K562 (cell line): Measurements from ENCODE around the gene WDHD1. TPM values are rescaled to one million over a fixed set of nuclear protein-coding genes. Genes with fewer than 3 reads are reported as not detected.

Source experiments
- ATAC-seq: fragments of 200-7000 bp; cut with Tn5 transposase; 3 replicates; pipeline ENCODE4 v1.9.1; 2020; ENCODE audit warnings: moderate library complexity
- BruUV-seq: library from RNA; stranded (reverse); fragments of 400-500 nt; replicated peaks from 2 replicates; lab custom pipeline; 2021; lab: Mats Ljungman, UMichigan
- CTCF ChIA-PET: fragments of 300-600 bp; formaldehyde crosslinking; extraction: SDS; loops from one replicate; lab custom pipeline; 2021; ENCODE audit warnings: low intra/inter-chr PET ratio; lab: Yijun Ruan, JAX
- POLR2A ChIA-PET: fragments of 300-600, 350-650 bp; sonication (Branson Sonifier 250); formaldehyde crosslinking; extraction: SDS; loops from one replicate; lab custom pipeline; 2021; ENCODE audit warnings: antibody characterized with exemption, inconsistent platforms; lab: Yijun Ruan, JAX
- DNase-seq, 4 experiments: peaks; one replicate each; pipeline versions ENCODE4 v3.0.0 to v3.0.0-alpha.2; 2011 to 2018; ENCODE audit warnings: low spot score in 3 of 4, mixed read lengths in 3 of 4; ENCODE audit errors: extremely low read depth in 1 of 4
- FAIRE-seq: peaks from 2 replicates; lab custom pipeline; 2011; peaks lifted over from hg19 to GRCh38; lab: Jason Lieb, UNC
- H2AFZ ChIP-seq: 2 replicates; pipeline ENCODE4 v1.6.0; 2011; ENCODE audit warnings: low read depth, low read length, control low read depth, inconsistent platforms
- H3K27ac ChIP-seq: fragments of 200-600 bp; 3 replicates; pipeline ENCODE4 v1.8.0; 2011; ENCODE audit warnings: low read depth, mild to moderate bottlenecking, control low read depth, inconsistent platforms, low read length, moderate library complexity, mixed read lengths; ENCODE audit errors: extremely low read depth
- H3K27me3 ChIP-seq, 2 experiments: fragments of 300-600 bp in 1 of 2; 2 replicates in 1 of 2; 3 replicates in 1 of 2; pipeline versions ENCODE4 v1.6.0 to v1.8.0; 2011; ENCODE audit warnings: inconsistent platforms in 2 of 2, low read length in 2 of 2, mild to moderate bottlenecking in 1 of 2, mixed read lengths in 1 of 2, moderate library complexity in 1 of 2; ENCODE audit not compliant: control insufficient read depth in 2 of 2, insufficient read depth in 2 of 2
- H3K36me3 ChIP-seq: fragments of 300-600 bp; 3 replicates; pipeline ENCODE4 v1.8.0; 2011; ENCODE audit warnings: mild to moderate bottlenecking, low read length, inconsistent platforms; ENCODE audit not compliant: control insufficient read depth, insufficient read depth
- H3K4me1 ChIP-seq, 2 experiments: fragments of 200-600 bp in 1 of 2; replicated peaks in 1 of 2; 2 replicates in 1 of 2; 3 replicates in 1 of 2; pipeline versions ENCODE4 v1.5.1 to v1.8.0; 2011; ENCODE audit warnings: inconsistent platforms in 2 of 2, low read length in 2 of 2, mild to moderate bottlenecking in 1 of 2, mixed read lengths in 1 of 2, moderate library complexity in 1 of 2; ENCODE audit not compliant: control insufficient read depth in 2 of 2, insufficient read depth in 2 of 2
- H3K4me2 ChIP-seq: 2 replicates; pipeline ENCODE4 v1.6.1; 2011; ENCODE audit warnings: low read length, control low read depth, inconsistent platforms, mixed read lengths; ENCODE audit not compliant: insufficient read depth
- H3K4me3 ChIP-seq: fragments of 200-600 bp; sonication (generic), shearing (Covaris generic); 2 replicates; pipeline ENCODE4 v1.5.1; 2016; ENCODE audit warnings: control low read depth, inconsistent platforms
- H3K79me2 ChIP-seq: fragments of 200-600 bp; 3 replicates; pipeline ENCODE4 v1.8.0; 2011; ENCODE audit warnings: low read length, inconsistent platforms; ENCODE audit not compliant: control insufficient read depth, insufficient read depth
- H3K9ac ChIP-seq, 2 experiments: 2 replicates each; pipeline versions ENCODE4 v1.6.0 to v1.6.1; 2011; ENCODE audit warnings: low read depth in 2 of 2, low read length in 2 of 2, control low read depth in 1 of 2, inconsistent platforms in 1 of 2, mild to moderate bottlenecking in 1 of 2, mixed read lengths in 1 of 2; ENCODE audit not compliant: insufficient read depth in 1 of 2
- H3K9me1 ChIP-seq: one replicate; pipeline ENCODE4 v1.6.0; 2011; ENCODE audit warnings: inconsistent platforms, mild to moderate bottlenecking, low read length, moderate library complexity; ENCODE audit not compliant: control insufficient read depth, insufficient read depth
- H3K9me3 ChIP-seq: replicated peaks from 2 replicates; pipeline ENCODE4 v1.5.1; 2011; ENCODE audit warnings: low read depth, low read length, inconsistent platforms; ENCODE audit not compliant: control insufficient read depth, insufficient read depth
- H4K20me1 ChIP-seq: replicated peaks from 2 replicates; pipeline ENCODE4 v1.6.1; 2011; ENCODE audit warnings: low read length, inconsistent platforms, mixed read lengths; ENCODE audit not compliant: control insufficient read depth, insufficient read depth
- TCF7L2 ChIP-seq: fragments of 150-350 bp; IDR thresholded peaks from 2 replicates; pipeline ENCODE4 v1.6.1; 2016; ENCODE audit warnings: low read depth, mild to moderate bottlenecking, low read length, moderate library complexity
- ZKSCAN8 ChIP-seq: fragments of 200-800 bp; sonication (Bioruptor generic); IDR thresholded peaks from 2 replicates; pipeline ENCODE4 v1.6.1; 2016; ENCODE audit warnings: missing genetic modification characterization, missing compliant biosample characterization
- WGBS: fragments of 100-300 bp; shearing (Covaris generic); methylation state at CpG from one replicate; pipeline ENCODE4 v1.1.6; 2016; ENCODE audit warnings: low coverage, mixed read lengths; ENCODE audit not compliant: insufficient coverage; ENCODE audit errors: missing lambda C conversion rate; 5-methylcytosine and 5-hydroxymethylcytosine counted together
- in situ Hi-C: fragments of 300-500 bp; cut with MboI; formaldehyde crosslinking; loops from 4 replicates; pipeline ENCODE4 v1.15.0; 2018; ENCODE audit warnings: inconsistent platforms, mixed read lengths
- intact Hi-C: fragments of 100-400 bp; cut with micrococcal nuclease; formaldehyde crosslinking; loops from 2 replicates; pipeline ENCODE4 v1.14.2; 2022
- polyA plus RNA-seq, 8 experiments: library from polyadenylated mRNA; depleted of rRNA in 4 of 8; stranded (reverse) in 5 of 8; unstranded in 3 of 8; fragments of >200 nt; fragmentation: Nextera tagmentation in 2 of 8; fragmentation: Illumina TruSeq in 1 of 8; extraction: Ambion mirVana in 2 of 8; extraction: Trizol in 1 of 8; gene quantifications; 2 replicates each; pipeline versions ENCODE4 v1.2.1 to v1.2.3, GENCODE V29; 2011 to 2014; ENCODE audit warnings: inconsistent platforms in 1 of 8, missing spikeins in 1 of 8
- total RNA-seq, 7 experiments: library from RNA; depleted of rRNA in 6 of 7; stranded (reverse); fragments of >200 nt in 6 of 7; fragmentation: Illumina TruSeq in 2 of 7; extraction: Trizol in 2 of 7; gene quantifications; 2 replicates each; pipeline versions ENCODE4 v1.2.1 to v1.2.3, GENCODE V29; 2011 to 2021; ENCODE audit warnings: low replicate concordance in 1 of 7

Gene WDHD1
- total and polyA plus RNA-seq, 9 of the 15 experiments (the other 6 are each of a cell fraction or from before 2014, with no cell fraction given) = 11.7 to 39.1 (median 30.0) TPM

DNA sequence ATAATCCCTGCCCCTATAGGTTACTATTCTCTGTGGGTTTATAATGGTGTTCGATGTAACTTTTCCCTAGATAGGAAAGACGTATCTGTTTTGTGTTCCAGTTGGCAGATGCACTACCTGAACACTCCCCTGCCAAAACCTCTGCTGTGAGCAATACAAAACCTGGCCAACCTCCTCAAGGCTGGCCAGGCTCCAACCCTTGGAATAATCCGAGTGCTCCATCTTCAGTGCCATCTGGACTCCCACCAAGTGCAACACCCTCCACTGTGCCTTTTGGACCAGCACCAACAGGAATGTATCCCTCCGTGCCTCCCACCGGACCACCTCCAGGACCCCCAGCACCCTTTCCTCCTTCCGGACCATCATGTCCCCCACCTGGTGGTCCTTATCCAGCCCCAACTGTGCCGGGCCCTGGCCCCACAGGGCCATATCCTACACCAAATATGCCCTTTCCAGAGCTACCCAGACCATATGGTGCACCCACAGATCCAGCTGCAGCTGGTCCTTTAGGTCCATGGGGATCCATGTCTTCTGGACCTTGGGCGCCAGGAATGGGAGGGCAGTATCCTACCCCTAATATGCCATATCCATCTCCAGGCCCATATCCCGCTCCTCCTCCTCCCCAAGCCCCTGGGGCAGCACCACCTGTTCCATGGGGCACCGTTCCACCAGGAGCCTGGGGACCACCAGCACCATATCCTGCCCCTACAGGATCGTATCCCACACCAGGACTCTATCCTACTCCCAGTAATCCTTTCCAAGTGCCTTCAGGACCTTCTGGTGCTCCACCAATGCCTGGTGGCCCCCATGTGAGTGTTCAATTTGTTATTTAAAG, 35.8 kb upstream of the WDHD1 start:
- Histone ChIP-seq H4K20me1 (no peaks in the 10 kb centered on the region), H3K79me2 (peaks cover 37% of the 10 kb centered on the region), H3K27ac (no peak overlapping the region), H3K36me3 (peaks cover 69% of the 10 kb centered on the region), H3K27me3 (no peaks in the 10 kb centered on the region), H3K9me1 (peaks cover 2% of the 10 kb centered on the region), H3K4me2 (no peak overlapping the region), H3K4me1 (no peaks in the 10 kb centered on the region; a peak in 1 of 5 replicates), H2AFZ (no peak overlapping the region), H3K4me3 (no peak overlapping the region), H3K9me3 (no peaks in the 10 kb centered on the region), H3K9ac (no peak overlapping the region)
- intact Hi-C loops = no loop called here
- 95% methylated on average over 7 of the region's 11 CpGs for WGBS
- TF ChIP-seq TCF7L2 = no peak
- no peak for FAIRE-seq
- POLR2A ChIA-PET = interaction anchor here (0.6 to 1.6 kb wide), 3 partner anchors 11 to 118 kb away, joined by 3 to 4 read pairs (median 3); no protein-coding TSS in a partner anchor
- no TSS peak for BruUV-seq
- in situ Hi-C loops = no loop called here
- CTCF ChIA-PET = no interaction called here
- DNase-seq = no peak
- ATAC-seq = no peak

DNA sequence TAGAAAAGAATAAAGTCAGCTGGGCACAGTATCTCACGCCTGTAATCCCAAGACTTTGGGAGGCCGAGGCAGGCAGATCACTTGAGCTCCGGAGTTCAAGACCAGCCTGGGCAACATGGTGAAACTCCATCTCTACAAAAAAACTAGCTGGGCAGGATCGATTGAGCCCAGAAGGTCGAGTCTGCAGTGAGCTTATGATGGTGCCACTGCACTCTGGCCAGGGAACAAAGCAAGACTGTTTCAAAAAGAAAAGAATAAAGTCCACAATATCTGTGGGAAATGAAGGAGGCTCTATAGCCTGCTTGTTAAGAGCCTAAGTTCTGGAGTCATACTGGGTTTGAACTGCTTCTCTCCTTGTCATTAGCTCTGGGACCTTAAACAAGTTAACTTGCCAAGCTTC, 32.4 kb upstream of the WDHD1 start:
- H3K4me3 ChIP-seq = no peak overlapping the region
- H3K4me2 ChIP-seq = no peak overlapping the region
- TF ChIP-seq ZKSCAN8 (CRISPR knock-in tag) = no peak
- H3K9ac ChIP-seq = no peak overlapping the region
- peaks cover 3% of the 10 kb centered on the region for H3K9me1 ChIP-seq
- peaks cover 71% of the 10 kb centered on the region for H3K79me2 ChIP-seq
- H3K27me3 ChIP-seq = no peaks in the 10 kb centered on the region
- H3K36me3 ChIP-seq = peaks cover 76% of the 10 kb centered on the region
- ChIA-PET POLR2A (interaction anchor here (0.9 to 1.7 kb wide), 4 partner anchors 8 to 22 kb away, joined by 3 to 5 read pairs (median 4); partner anchors contain the start of gene MAPK1IP1L), CTCF (no interaction called here)
- no peak overlapping the region for H2AFZ ChIP-seq
- intact Hi-C loops = no loop called here
- FAIRE-seq (no peak), DNase-seq (no peak), ATAC-seq (no peak)
- 94% methylated on average over 5 of the region's 5 CpGs for WGBS
- H3K9me3 ChIP-seq = no peaks in the 10 kb centered on the region
- peaks cover 0 to 2% of the 10 kb centered on the region in 2 experiments; a peak in 3 of 5 replicates for H3K4me1 ChIP-seq
- BruUV-seq = no TSS peak
- no peaks in the 10 kb centered on the region for H4K20me1 ChIP-seq
- no peak overlapping the region for H3K27ac ChIP-seq
- in situ Hi-C loops = no loop called here
